Endothelial cell of umbilical vein (primary cell): ENCODE data around the gene PPP1R18. TPM values are rescaled to one million over a fixed set of nuclear protein-coding genes. Genes with fewer than 3 reads are reported as not detected.
A peak's percentile ranks its signal among the peaks of the same experiment; 100 is the strongest.

Experiments
- BruUV-seq: library from RNA; stranded (reverse); fragments of 400-500 nt; replicated peaks from 2 replicates; lab custom pipeline; 2021; lab: Mats Ljungman, UMichigan
- CTCF ChIA-PET: fragments of 300-600, 350-600 bp; sonication (Branson Sonifier 250); formaldehyde crosslinking; loops from one replicate; lab custom pipeline; 2021; ENCODE audit warnings: antibody characterized with exemption, inconsistent platforms; lab: Charles Lee
- POLR2A ChIA-PET: fragments of 300-600, 350-600 bp; sonication (Branson Sonifier 250); formaldehyde crosslinking; loops from one replicate; lab custom pipeline; 2021; ENCODE audit warnings: antibody characterized with exemption, inconsistent platforms; lab: Charles Lee
- DNase-seq: peaks from one replicate; pipeline ENCODE4 v3.0.0-alpha.2; 2011; ENCODE audit warnings: low read depth, low spot score
- FAIRE-seq: peaks from 2 replicates; lab custom pipeline; 2011; peaks lifted over from hg19 to GRCh38; lab: Jason Lieb, UNC
- H2AFZ ChIP-seq: 2 replicates; pipeline ENCODE4 v1.6.0; 2012; ENCODE audit warnings: low read depth, low read length, control low read depth, inconsistent platforms
- H3K27ac ChIP-seq: 2 replicates; pipeline ENCODE4 v1.5.1; 2011; ENCODE audit warnings: low read depth, mild to moderate bottlenecking, control low read depth, low read length, moderate library complexity; ENCODE audit not compliant: insufficient read depth
- H3K27me3 ChIP-seq, 2 experiments: 2 replicates each; pipeline versions ENCODE4 v1.6.0 to v1.6.1; 2011; ENCODE audit warnings: low read length in 2 of 2, mixed read lengths in 1 of 2; ENCODE audit not compliant: control insufficient read depth in 2 of 2, insufficient read depth in 2 of 2
- H3K36me3 ChIP-seq, 2 experiments: 2 replicates in 1 of 2; 3 replicates in 1 of 2; pipeline ENCODE4 v1.5.1; 2011; ENCODE audit warnings: low read length in 2 of 2, mild to moderate bottlenecking in 1 of 2, moderate library complexity in 1 of 2; ENCODE audit not compliant: control insufficient read depth in 2 of 2, insufficient read depth in 2 of 2; ENCODE audit errors: extremely low read depth in 1 of 2
- H3K4me1 ChIP-seq: 3 replicates; pipeline ENCODE4 v1.5.1; 2011; ENCODE audit warnings: mild to moderate bottlenecking, low read length; ENCODE audit not compliant: control insufficient read depth, insufficient read depth; ENCODE audit errors: extremely low read depth
- H3K4me2 ChIP-seq: 2 replicates; pipeline ENCODE4 v1.6.1; 2011; ENCODE audit warnings: low read length, control low read depth, mixed read lengths; ENCODE audit not compliant: insufficient read depth
- H3K4me3 ChIP-seq, 3 experiments: fragments of 200-600 bp in 1 of 3; sonication (generic), shearing (Covaris generic) in 1 of 3; replicated peaks in 1 of 3; 2 replicates each; pipeline ENCODE4 v1.5.1; 2011 to 2016; ENCODE audit warnings: control low read depth in 3 of 3, low read length in 3 of 3, mild to moderate bottlenecking in 2 of 3, inconsistent platforms in 1 of 3, low read depth in 1 of 3, moderate library complexity in 1 of 3; ENCODE audit not compliant: insufficient read depth in 1 of 3
- H3K79me2 ChIP-seq: 2 replicates; pipeline ENCODE4 v1.6.0; 2012; ENCODE audit warnings: low read length, inconsistent platforms; ENCODE audit not compliant: control insufficient read depth, insufficient read depth
- H3K9ac ChIP-seq: replicated peaks from 2 replicates; pipeline ENCODE3; 2011; ENCODE audit warnings: low read length, control low read depth; ENCODE audit not compliant: insufficient read depth; ENCODE audit errors: extremely low read depth
- H3K9me1 ChIP-seq: replicated peaks from 3 replicates; pipeline ENCODE4 v1.6.0; 2011; ENCODE audit warnings: mild to moderate bottlenecking, low read length; ENCODE audit not compliant: control insufficient read depth, insufficient read depth; ENCODE audit errors: extremely low read depth
- H3K9me3 ChIP-seq: replicated peaks from 2 replicates; pipeline ENCODE4 v1.5.1; 2012; ENCODE audit warnings: low read length, inconsistent platforms; ENCODE audit not compliant: control insufficient read depth, insufficient read depth
- H4K20me1 ChIP-seq: replicated peaks from 2 replicates; pipeline ENCODE3; 2011; ENCODE audit warnings: mild to moderate bottlenecking, low read length; ENCODE audit not compliant: control insufficient read depth, insufficient read depth; ENCODE audit errors: extremely low read depth
- EZH2 ChIP-seq: IDR thresholded peaks from 2 replicates; pipeline ENCODE4 v1.6.1; 2012; ENCODE audit warnings: borderline replicate concordance, low read depth, mild to moderate bottlenecking, moderate library complexity, low read length, inconsistent platforms; ENCODE audit not compliant: severe bottlenecking
- FOS ChIP-seq: IDR thresholded peaks from 2 replicates; pipeline ENCODE4 v1.6.1; 2011; ENCODE audit warnings: mild to moderate bottlenecking, low read length, moderate library complexity, borderline replicate concordance; ENCODE audit not compliant: insufficient read depth
- GATA2 ChIP-seq: IDR thresholded peaks from 2 replicates; pipeline ENCODE4 v1.7.0; 2011; ENCODE audit warnings: low read depth, mild to moderate bottlenecking, moderate library complexity, mixed read lengths, low read length; ENCODE audit not compliant: insufficient read length, insufficient read depth
- JUN ChIP-seq: IDR thresholded peaks from 2 replicates; pipeline ENCODE4 v1.6.1; 2011; ENCODE audit warnings: borderline replicate concordance, low read depth; ENCODE audit not compliant: insufficient read length, insufficient read depth
- MYC ChIP-seq: IDR thresholded peaks from one replicate; pipeline ENCODE4 v1.6.1; 2011; ENCODE audit warnings: mild to moderate bottlenecking, low read depth, low read length
- POLR2A ChIP-seq: IDR thresholded peaks from 2 replicates; pipeline ENCODE4 v1.6.1; 2012; ENCODE audit warnings: low read depth, mild to moderate bottlenecking, control low read depth, low read length
- POLR2AphosphoS5 ChIP-seq: IDR thresholded peaks from 2 replicates; pipeline ENCODE4 v1.6.1; 2012; ENCODE audit warnings: low read depth, mild to moderate bottlenecking, control low read depth, low read length, moderate library complexity; ENCODE audit not compliant: insufficient read depth
- dilution Hi-C: fragments of 300-500 bp; cut with MboI; formaldehyde crosslinking; loops from one replicate; pipeline ENCODE4 v1.15.0; 2019; ENCODE audit warnings: low sequenced_read_pairs; ENCODE audit not compliant: extremely low pct_ligation_motif_present
- intact Hi-C: fragments of 100-400 bp; cut with micrococcal nuclease; formaldehyde crosslinking; loops from one replicate; pipeline ENCODE4 v1.10.0; 2022
- polyA plus RNA-seq, 4 experiments: library from polyadenylated mRNA; depleted of rRNA in 3 of 4; stranded (reverse) in 3 of 4; unstranded in 1 of 4; fragments of >200 nt; gene quantifications; 2 replicates each; pipeline versions ENCODE4 v1.2.1 to v1.2.3, GENCODE V29; 2011 to 2012; ENCODE audit warnings: missing spikeins in 1 of 4
- total RNA-seq: library from RNA; stranded (reverse); gene quantifications from 2 replicates; pipeline ENCODE4 v1.2.3, GENCODE V29; 2021
- TF ChIP-seq, protein P1 (sequence below): IDR thresholded peaks from 2 replicates; pipeline ENCODE4 v1.6.1; 2011; ENCODE audit not compliant: insufficient read depth, insufficient read length
- TF ChIP-seq, protein P2 (sequence below), 2 donors: IDR thresholded peaks; 1 replicate in 1 of 2; 2 replicates in 1 of 2; pipeline ENCODE4 v1.5.1; 2011; ENCODE audit warnings: low read length in 2 of 2, mild to moderate bottlenecking in 2 of 2, moderate library complexity in 2 of 2, control low read depth in 1 of 2, inconsistent platforms in 1 of 2, low read depth in 1 of 2; ENCODE audit not compliant: insufficient read depth in 1 of 2; ENCODE audit errors: extremely low read depth in 1 of 2

Gene PPP1R18
- total and polyA plus RNA-seq, 2 donors (not counting 3 experiments of a cell fraction or from before 2014, with no cell fraction given), result 136 to 173 TPM

- FAIRE-seq, result no peak
- Histone ChIP-seq H3K9me3 (no peaks in the 10 kb centered on the region), H3K36me3 (peaks cover 16 to 30% of the 10 kb centered on the region in 2 experiments), H3K4me1 (peaks cover 44% of the 10 kb centered on the region), H3K4me2 (no peak overlapping the region), H3K4me3 (peak overlapping the region; percentile 94 to 99 (median 99)), H2AFZ (no peak overlapping the region), H3K9ac (peak overlapping the region; percentile 100), H3K27ac (peak overlapping the region; percentile 94), H3K79me2 (peaks cover 65% of the 10 kb centered on the region), H3K9me1 (no peaks in the 10 kb centered on the region), H4K20me1 (peaks cover 7% of the 10 kb centered on the region), H3K27me3 (no peaks in the 10 kb centered on the region)
- peak; percentile 56 for DNase-seq
- BruUV-seq, result TSS peak; percentile 32
- intact Hi-C loops (loop anchor here (1.0 to 2.0 kb wide), 4 partner anchors 22 to 238 kb away; partner anchors contain the start of genes C6orf136 and FLOT1), dilution Hi-C loops (no loop called here)
- CTCF ChIA-PET, result interaction anchor here (0.8 to 9.2 kb wide), 10 partner anchors 11 to 367 kb away, joined by 3 to 296 read pairs (median 6); partner anchors contain the start of gene DHX16
- TF ChIP-seq, protein P1, sequence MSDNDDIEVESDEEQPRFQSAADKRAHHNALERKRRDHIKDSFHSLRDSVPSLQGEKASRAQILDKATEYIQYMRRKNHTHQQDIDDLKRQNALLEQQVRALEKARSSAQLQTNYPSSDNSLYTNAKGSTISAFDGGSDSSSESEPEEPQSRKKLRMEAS, result no peak
- TF ChIP-seq POLR2A (no peak), MYC (peak; percentile 71)
- POLR2A ChIA-PET, result interaction anchor here (0.6 to 3.0 kb wide), 7 partner anchors 24 to 97 kb away, joined by 3 to 34 read pairs (median 3); partner anchors contain the start of genes IER3 and NRM
Observed at GRCh38 chr6:30720738-30721197, 34.3 kb upstream of the PPP1R18 start.

DNA sequence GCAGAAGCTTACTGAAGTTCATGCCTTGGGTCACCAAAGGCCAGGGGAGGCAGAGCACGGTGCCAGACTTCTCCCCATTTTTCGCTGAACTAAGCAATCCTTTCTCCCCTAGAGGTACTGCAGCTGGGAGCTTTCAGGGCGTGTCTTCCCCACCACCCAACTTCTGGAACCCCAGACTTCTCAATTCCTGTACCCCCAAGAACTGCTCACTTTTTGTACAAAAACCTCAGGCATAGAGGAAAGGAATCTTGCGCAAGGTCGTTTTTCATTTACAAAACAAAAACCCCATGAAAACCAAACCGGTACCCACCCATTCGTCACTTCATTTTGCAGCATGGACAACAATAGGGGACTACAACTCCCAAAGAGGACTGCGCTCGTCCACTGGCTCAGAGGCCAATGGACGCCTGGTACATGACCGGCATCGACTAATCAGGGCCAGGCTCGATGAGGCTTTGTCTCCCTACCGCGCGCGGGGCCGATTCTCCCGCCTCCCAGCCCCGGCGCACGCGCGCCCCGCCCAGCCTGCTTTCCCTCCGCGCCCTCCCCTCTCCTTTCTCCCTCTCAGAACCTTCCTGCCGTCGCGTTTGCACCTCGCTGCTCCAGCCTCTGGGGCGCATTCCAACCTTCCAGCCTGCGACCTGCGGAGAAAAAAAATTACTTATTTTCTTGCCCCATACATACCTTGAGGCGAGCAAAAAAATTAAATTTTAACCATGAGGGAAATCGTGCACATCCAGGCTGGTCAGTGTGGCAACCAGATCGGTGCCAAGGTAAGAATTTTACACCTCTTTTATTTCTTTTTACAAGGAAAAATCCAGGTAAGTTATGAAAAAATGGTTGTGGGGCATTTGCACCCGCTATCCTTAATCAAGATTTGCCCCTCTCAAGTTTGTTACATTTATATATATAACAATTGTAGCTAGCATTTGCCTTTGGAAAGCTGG is 33.6 kb upstream of the PPP1R18 start, which contains the start of gene TUBB:
TSS of gene TUBB (plus strand) at position 562 of the 947 bp plus-strand sequence. CDS start at position 717, 155 bp downstream.
- H3K9ac ChIP-seq, result peak within 1 kb of the TSS; percentile 100
- no peaks in the 10 kb centered on the region for H3K9me3 ChIP-seq
- H3K4me2 ChIP-seq, result peak within 1 kb of the TSS; percentile 86
- H3K27ac ChIP-seq, result peak within 1 kb of the TSS; percentile 94
- DNase-seq (peak; percentile 98), FAIRE-seq (peak; percentile 83)
- peaks cover 44% of the 10 kb centered on the region for H3K4me1 ChIP-seq
- CTCF ChIA-PET, result interaction anchor here (1.2 to 9.2 kb wide), 8 partner anchors 11 to 367 kb away, joined by 4 to 296 read pairs (median 6); no protein-coding TSS in a partner anchor
- no peaks in the 10 kb centered on the region for H3K27me3 ChIP-seq
- no peak within 1 kb of the TSS for H2AFZ ChIP-seq
- H3K4me3 ChIP-seq, result peak within 1 kb of the TSS; percentile 94 to 99 (median 99)
- no peaks in the 10 kb centered on the region for H3K9me1 ChIP-seq
- TF ChIP-seq, protein P2, sequence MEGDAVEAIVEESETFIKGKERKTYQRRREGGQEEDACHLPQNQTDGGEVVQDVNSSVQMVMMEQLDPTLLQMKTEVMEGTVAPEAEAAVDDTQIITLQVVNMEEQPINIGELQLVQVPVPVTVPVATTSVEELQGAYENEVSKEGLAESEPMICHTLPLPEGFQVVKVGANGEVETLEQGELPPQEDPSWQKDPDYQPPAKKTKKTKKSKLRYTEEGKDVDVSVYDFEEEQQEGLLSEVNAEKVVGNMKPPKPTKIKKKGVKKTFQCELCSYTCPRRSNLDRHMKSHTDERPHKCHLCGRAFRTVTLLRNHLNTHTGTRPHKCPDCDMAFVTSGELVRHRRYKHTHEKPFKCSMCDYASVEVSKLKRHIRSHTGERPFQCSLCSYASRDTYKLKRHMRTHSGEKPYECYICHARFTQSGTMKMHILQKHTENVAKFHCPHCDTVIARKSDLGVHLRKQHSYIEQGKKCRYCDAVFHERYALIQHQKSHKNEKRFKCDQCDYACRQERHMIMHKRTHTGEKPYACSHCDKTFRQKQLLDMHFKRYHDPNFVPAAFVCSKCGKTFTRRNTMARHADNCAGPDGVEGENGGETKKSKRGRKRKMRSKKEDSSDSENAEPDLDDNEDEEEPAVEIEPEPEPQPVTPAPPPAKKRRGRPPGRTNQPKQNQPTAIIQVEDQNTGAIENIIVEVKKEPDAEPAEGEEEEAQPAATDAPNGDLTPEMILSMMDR (IDR thresholded peaks at IDR 0.05; ENCODE audit: extremely low read depth in 1 of 2, insufficient read depth in 1 of 2, low read depth in 1 of 2, low read length in 2 of 2), result no peak
- no peak for TF ChIP-seq JUN
- TF ChIP-seq EZH2, result no peak
- peak; percentile 96 for TF ChIP-seq POLR2AphosphoS5
- TF ChIP-seq FOS, result no peak
- TF ChIP-seq, protein P1, result peak; percentile 46
- TF ChIP-seq GATA2, result no peak
- TF ChIP-seq MYC, result no peak
- peak; percentile 93 for TF ChIP-seq POLR2A
- intact Hi-C loops (loop anchor here (2.0 kb wide), 2 partner anchors 73 to 237 kb away; partner anchors contain the start of gene C6orf136), dilution Hi-C loops (no loop called here)
- peaks cover 10 to 24% of the 10 kb centered on the region in 2 experiments for H3K36me3 ChIP-seq
- H4K20me1 ChIP-seq, result peaks cover 3% of the 10 kb centered on the region
- POLR2A ChIA-PET, result interaction anchor here (0.6 to 3.0 kb wide), 3 partner anchors 30 to 89 kb away, joined by 3 to 34 read pairs (median 4); no protein-coding TSS in a partner anchor
- TSS peak; percentile 25 for BruUV-seq
- H3K79me2 ChIP-seq, result peaks cover 63% of the 10 kb centered on the region
